Measurements from ENCODE around the gene GDPD5.
"Not testable (repeated sequence)": the region's sequence is repeated elsewhere in the genome, so short reads cannot be mapped to it uniquely, and the experiment has no call there.

GDPD5 gene

DNA sequence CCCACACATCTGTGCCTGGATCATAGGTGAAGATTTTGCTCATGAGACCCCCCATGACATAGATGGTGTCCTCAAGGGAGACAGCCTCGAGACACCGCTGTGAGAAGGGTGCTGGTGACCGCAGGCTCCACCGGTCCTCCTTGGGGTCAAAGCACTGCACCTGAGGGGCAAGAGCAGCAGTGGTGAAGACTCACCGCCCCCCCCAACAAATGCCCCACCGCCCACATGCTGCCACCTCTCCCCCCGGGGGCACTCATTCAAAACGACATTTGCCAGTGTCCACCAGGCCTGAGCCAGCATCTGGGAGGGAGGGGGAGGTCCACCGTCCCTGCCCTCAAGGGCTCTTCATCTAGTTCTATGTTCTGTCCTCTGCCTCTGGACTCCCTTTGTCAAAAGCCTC lies 102.0 kb downstream of the GDPD5 start:
- DNase-seq = no peak

DNA sequence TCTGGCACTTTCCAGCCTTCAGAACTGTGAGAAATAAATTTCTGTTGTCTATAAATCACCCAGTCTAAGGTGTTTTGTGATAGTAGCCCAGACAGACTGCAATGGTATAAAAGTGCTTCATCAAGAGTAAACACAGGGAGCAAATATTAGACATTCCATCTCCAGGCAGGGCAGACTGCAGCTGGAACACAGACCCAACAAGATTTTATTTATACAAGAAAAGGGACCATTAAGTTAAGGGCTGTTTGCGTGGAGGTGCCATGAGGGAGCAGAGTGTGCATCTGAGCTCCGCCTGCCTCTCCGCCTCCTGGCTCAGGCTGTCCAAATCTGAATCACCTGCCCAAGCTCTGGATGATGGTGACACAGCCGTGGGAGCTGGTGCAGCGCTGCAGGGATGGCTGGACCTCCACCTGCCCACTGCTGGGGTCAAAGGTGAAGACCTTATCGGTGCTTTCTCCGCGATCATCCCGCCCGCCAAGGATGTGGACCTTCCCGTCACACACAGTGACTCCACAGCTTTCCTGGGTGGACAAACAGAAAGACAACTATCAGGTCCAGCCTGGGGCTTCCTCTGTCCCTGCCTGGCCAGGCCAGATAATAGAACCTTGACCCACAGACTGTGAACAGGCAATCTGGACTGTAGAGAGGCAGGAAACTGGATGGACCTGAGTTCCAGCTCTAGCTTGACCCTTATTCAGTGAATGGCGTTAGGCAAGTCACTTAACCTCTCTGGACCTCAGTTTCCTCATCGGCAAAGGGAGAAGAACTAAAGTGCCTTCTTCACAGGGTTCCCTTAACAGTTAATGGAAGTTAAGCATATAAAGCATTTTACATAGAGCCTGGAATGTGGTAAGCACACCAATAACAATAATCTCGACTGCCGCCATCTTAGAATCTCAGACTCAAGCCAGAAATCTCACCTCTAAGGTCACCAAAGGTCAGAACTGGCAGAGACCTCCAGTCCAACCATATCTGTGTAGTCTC lies 103.2 kb downstream of the GDPD5 start:
- DNase-seq = no peak

DNA sequence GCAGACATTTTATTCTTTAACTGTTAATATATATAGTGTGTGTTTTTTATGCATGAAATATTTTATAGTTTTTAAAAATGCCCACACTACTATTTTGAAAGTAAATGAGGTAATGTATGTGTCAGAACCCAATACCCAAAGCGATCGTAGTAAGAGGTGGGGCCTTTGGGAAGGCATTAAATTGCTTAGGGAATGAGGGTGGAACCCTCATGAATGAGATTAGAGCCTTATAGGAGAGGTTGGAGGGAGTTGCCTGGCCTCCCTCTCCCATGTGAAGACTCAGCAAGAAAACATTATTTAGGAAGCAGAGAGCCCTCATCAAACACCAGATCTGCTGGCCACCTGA lies 103.9 kb downstream of the GDPD5 start:
- DNase-seq = no peak

DNA sequence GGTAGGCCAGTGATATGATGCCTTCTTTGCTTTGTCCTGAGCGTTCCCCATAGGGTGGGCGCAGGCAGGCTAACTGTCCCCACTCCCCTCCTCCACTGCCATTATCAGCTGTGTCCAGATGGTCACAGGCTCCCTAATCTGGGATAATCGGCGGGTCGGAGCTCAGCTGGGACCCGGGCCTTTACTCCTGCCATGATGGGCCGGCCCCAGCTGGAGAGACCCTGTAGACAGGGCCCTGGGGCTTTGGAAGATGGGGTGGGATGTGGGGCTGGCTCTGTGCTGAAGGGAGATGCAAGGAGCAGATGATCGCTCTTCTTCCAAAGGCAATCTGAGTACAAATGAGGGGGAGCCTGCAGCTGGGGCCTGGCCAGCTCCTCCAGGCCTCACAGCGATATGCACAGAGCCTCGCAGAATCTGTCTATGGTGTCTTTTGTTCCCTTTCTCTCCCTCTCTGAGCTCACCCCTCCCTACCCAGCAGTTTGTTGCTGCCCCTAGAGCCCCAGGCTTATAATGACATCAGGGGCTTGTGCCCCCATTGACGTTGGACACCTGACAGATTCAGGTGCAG lies 104.6 kb downstream of the GDPD5 start:
- no peak for DNase-seq

DNA sequence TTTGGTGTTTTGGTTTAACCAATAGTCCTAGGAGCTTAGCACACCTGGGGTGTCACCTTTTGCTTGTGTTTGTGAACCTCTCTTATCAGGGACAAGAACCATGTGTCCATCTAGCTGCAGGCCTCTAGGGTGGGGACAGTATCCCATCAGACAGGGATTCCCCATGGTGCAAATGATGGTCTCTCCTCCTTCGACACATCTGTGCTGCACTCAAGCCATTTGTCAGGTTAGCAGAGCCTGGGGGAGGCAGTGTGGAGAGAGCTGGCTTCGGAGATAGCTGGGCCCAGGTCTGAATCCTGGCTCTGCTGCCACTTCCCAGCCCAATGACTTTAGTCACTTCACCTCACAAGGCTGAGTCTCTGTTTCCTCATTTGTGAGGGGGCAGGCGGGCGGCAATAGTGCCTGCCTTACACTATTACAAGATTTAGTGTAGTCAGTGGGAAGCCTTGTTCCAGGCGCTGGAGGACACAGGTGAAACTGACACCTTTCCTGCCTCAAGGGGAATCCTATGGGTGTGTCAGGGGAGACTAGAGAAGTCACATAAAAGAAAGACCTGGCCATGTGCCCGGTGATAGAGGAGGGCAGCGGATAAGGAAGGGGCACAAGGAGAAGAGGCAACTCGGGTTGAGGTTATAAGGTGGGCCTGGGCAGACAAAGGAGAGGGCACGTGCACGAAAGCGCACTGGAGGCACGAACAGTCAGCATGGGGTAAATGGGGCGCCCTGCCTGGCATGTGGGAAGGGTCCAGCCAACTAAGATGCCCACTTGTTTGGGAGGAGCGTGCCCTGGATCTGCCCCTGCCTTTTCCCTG lies 105.3 kb downstream of the GDPD5 start:
- no peak for DNase-seq

DNA sequence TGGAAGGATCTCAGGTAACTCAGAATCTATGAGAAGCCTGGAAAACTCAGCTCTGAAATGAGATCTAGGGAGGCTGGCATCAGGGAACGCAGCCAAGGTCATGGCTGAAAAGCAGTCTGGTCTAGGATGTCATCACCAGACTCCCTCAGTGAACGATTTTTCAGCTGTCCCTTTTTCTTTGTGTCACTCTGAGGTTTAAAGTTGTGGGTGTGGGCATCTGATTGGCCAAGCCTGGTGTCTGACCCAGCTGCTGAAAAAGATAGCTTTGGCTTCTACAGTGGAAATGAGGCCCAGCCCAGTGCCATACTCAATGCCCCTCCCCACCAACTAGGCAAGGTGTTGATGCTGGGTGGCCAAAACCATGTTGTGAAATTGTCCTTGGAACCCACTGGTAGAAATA lies 111.9 kb downstream of the GDPD5 start:
- no peak for DNase-seq

DNA sequence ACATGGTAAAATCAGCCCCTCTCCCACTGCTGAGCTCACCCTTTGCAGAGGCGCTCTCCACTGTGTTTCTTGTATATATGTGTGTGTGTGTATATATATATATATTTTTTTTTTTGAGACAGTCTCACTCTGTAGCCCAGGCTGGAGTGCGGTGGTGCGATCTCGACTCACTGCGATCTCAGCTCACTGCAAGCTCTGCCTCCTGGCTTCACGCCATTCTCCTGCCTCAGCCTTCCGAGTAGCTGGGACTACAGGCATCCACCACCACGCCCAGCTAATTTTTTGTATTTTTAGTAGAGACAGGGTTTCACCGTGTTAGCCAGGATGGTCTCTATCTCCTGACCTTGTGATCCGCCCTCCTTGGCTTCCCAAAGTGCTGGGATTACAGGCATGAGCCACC lies 112.6 kb downstream of the GDPD5 start:
- not testable (repeated sequence) for DNase-seq

DNA sequence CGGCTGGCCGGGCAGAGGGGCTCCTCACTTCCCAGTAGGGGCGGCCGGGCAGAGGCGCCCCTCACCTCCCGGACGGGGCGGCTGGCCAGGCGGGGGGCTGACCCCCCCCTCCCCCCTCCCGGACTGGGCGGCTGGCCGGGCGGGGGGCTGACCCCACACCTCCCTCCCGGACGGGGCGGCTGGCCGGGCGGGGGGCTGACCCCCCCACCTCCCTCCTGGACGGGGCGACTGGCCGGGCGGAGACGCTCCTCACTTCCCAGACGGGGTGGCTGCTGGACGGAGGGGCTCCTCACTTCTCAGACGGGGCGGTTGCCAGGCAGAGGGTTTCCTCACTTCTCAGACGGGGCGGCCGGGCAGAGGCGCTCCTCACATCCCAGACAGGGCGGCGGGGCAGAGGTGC lies 115.8 kb downstream of the GDPD5 start:
- not testable (repeated sequence) for DNase-seq

DNA sequence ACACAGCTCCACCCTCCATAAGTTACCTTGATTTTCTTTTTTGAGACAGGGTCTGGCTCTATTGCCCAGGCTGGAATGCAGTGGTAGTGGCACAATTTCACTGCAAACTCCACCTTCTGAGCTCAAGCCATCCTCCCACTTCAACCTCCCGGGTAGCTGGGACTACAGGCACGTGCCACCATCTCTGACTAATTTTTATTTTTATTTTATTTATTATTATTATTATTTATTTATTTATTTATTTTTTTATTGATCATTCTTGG lies 116.9 kb downstream of the GDPD5 start:
- no peak for DNase-seq

DNA sequence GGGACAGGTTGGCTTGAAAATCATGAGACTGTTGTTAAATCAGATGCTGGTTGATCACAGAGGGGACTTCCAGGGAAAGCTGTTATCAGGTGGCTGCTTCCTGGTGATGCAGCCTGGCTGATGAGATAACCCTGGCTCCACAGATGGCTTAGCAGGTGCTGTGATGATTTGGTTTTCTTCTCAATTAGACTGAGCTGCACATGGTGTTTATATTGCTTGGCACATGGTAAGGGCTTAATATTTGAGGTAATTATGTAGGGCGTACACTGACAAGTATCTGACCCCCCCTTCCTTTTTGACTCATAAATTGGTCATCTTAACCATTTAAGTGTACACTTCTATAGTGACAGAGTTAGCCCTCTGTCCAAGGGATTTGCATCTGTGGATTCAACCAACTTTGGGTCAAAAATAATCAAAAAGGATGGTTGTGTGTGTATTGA lies 119.4 kb downstream of the GDPD5 start:
- DNase-seq = no peak

DNA sequence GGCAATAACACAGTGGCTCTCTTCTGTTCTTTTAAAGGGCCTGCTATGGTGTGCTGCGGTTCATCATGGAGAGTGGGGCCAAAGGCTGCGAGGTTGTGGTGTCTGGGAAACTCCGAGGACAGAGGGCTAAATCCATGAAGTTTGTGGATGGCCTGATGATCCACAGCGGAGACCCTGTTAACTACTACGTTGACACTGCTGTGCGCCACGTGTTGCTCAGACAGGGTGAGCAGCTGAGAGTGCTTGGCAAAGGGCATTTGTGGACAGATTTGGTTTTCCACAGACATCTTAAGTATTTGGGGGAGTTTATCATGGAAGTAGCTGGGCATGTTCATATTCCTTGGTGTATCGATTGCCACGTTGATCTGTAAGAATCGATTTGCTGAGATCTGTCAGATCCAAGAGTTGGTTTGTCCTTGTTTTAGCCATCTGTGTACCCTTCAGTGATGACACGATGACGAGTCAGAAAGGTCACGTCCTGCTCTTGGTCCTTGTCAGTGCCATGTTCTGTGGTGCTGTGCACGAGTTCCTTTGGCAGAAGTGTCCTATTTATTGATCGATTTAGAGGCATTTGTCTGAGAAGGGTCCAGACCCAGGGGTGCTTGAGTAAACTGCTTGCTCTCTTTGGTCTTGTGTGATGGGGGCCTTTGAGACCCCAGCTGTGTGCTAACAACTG lies 121.6 kb downstream of the GDPD5 start:
- no peak for DNase-seq

DNA sequence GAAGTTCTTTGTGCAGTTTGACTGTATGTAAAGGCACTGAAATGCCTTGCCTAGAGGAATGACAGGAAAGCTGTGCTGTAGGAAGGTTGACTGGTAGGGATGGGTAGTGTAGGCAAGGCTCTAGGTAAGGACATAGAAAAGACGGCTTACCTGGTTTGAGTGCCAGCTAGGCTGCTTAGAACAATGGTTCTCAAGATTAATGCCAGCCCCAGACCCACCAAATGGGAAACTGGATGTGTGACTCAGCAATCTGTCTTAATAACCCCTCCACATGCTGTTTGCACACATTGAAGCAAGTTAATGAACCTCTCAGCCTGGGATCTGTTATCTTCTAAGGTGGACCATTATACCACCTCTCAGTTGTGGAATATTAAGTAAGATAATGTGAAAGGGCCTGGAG lies 122.7 kb downstream of the GDPD5 start:
- no peak for DNase-seq

DNA sequence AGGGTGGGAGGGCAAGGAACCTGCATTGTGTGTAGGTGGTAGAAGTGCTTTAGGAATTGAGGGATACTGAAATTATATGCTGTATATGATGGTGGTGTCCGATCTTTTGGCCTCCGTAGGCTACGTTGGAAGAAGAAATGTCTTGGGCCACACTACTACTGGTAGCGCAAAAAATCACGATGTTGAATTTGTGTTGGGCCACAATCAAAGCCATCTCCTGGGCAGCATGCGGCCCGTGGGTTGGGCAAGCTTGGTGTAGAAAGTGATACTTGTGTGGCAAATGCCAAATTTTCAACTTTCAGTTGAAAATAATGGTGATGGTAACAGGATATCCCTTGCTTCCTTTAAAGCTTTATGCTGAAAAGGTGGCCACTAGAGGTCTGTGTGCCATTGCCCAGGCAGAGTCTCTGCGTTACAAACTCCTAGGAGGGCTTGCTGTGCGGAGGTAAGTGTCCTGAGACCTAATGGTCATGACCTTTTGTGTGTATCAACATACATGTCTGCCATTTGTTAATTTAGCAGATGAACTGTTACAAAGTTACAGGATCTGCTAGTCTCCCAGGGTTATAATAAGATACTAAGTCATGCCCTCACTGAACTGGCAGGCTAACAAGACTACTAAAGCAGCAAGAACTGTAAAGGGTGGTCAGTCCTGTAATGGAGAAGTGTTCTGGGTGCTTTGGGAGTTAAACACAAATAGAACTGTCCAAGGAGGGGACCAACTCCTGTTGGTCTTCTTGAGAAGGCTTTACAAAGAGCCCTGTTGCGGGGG lies 123.6 kb downstream of the GDPD5 start:
- DNase-seq = no peak

DNA sequence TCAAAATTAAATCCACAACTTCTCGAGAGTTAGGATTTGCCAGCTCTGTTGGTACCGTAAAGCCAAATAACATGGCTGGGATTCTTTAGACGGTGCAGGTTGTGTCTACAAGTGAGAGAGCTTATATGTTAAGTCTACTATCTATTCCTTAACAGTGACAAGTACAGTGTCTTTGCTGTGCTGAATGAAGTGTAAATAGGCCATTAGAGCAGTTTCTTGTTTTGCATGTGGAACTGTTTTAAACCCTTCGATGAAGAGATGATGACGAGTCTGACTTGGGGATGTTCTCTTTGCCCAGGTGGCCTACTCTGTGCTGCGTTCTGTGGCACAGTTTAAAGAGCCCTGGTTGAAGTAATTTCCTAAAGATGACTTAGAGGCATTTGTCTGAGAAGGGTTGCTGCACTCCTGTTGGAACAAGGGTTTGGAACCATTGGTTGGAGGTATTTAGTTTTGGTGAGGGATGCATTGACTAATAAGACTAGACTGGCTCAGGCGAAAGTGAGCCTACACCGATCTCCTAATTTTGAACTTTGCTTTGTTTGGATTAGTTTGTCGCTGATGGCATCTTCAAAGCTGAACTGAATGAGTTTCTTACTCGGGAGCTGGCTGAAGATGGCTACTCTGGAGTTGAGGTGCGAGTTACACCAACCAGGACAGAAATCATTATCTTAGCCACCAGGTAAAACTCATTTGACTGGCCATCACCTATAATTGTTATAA lies 125.4 kb downstream of the GDPD5 start:
- no peak for DNase-seq

DNA sequence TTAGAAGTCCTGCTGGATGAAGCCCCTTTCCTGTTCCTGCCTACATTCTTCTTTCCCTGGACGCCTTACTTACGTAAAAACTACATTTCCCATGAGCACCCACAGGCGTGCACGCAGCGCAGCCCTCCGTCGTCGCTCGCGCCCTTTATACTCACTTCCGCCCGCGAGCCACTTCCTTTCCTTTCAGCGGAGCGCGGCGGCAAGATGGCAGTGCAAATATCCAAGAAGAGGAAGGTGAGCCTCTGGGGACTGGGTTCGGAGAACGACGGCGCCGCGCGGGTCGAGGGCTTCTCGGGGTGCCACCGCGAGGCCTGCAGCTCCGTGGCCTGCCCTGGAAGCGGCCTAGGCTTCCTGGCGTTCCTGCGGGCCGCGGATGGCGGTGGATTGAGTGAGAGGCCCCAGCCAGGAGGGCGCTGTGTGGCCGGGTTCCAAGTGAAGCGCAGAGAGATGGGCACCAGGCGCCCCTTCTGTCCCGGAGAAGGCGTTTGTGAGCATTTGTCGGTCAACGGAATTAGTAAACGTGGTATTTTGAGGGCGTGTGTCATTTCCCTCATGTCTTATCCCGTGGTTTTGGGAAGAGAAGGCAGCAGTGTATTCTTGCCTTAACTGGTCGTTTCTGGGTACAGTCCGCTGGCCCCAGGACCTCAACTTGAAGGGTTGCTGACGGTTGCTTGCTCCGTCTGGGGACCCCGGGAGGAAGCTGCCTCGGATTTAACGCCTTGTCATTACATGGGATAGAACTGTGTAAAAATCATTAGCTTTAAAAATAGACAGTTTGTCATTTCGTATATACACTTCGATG lies 126.2 kb downstream of the GDPD5 start, which contains the start of gene RPS3:
RPS3 (plus strand) TSS at position 175 of the 802 bp plus-strand sequence; CDS start at position 205, 30 bp downstream.
- DNase-seq = peak; percentile 85

DNA sequence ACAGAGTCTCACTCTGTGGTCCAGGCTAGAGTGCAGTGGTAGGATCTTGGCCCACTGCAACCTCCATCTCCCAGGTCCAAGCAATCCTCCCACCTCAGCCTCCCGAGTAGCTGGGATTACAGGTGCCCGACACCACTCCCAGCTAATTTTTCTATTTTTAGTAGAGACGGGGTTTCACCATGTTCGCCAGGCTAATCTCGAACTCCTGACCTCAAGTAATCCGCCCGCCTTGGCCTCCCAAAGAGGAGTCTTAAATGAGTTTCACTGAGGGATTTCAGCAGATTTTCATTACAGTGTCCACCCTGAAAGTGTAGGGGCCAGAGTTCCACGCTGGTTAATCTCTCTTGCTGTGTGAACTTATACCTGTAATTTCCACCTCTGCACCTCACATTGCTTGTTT lies 126.8 kb downstream of the GDPD5 start:
- DNase-seq = no peak

DNA sequence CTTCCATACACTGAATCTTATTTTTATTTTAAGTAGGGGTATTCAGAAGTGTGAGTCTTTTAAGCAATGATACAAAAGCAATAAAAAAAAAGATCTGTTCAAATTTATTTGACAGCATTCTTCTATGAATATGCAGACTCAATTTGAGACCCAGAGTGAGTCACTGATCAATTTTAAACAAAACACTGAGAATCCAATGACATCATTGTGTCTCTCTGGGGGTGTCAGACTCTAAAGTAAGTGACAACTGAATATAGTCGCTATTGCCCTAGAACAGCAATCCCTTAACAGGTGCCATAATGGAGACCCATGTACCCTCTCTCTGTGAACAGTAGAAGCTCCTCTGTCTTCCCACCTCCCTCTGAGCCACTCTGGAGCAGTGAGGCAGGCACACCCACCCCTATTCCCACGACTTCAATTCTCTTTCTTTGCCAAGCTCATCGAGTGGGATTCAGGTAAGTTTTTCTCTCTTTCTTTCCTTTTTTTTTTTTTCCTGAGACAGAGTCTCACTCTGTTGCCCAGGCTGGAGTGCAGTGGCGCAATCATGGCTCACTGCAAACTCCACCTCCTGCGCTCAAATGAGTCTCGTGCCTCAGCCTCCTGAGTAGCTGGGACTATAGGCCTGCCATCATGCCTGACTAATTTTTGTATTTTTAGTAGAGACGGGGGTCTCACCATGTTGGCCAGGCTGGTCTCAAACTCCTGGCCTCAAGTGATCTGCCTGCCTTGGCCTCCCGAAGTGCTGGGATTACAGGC lies 131.5 kb downstream of the GDPD5 start:
- DNase-seq = no peak

DNA sequence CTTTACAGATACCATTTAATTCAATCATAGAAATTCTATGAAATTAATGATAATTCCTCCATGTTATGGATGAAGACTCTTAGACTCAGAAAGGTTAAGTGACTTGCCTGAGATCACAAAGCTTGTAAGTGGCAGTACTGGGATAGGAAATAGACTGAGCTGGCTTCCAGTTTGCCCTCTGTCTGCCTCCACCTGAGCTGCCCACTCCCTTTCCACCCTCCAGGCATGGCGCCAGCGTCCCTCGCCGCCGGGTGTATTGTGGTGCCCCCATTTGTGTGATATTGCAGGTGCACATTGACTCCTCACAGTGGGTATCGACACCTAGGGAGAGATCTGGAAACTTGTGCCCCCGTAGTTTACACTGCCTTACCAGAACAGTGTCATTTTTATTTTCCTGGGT lies 135.8 kb downstream of the GDPD5 start:
- no peak for DNase-seq

DNA sequence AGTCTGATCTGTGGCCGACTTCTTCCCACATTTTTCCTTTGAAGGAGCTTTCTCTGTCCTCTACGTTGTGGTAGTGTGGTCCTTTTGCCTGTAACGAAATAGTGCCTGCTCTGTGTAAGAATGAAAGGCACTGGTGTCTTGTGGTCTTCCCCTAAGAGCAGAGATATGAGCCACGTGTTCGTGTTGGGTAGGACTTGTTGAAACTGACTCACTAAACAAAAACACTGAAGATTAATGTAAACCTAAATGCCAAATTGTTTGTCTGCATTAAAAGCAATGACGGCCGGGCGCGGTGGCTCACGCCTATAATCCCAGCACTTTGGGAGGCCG lies 136.5 kb downstream of the GDPD5 start:
- no peak for DNase-seq

Measured in activated T-cell treated with anti-CD3 and anti-CD28 coated beads for 4 hours (primary cell).